Ectodermal cell (in vitro differentiated cells): ENCODE results near the gene SLC4A9.

ENCODE experiments used
- H3K27ac ChIP-seq: 2 replicates; pipeline ENCODE4 v1.7.0; 2013; ENCODE audit warnings: mild to moderate bottlenecking, low read depth, low read length; ENCODE audit not compliant: insufficient read depth, poor library complexity, severe bottlenecking
- H3K27me3 ChIP-seq: 2 replicates; pipeline ENCODE4 v1.7.0; 2013; ENCODE audit warnings: mild to moderate bottlenecking, low read length; ENCODE audit not compliant: insufficient read depth, control insufficient read depth, poor library complexity, severe bottlenecking
- H3K36me3 ChIP-seq: one replicate; pipeline ENCODE4 v1.7.0; 2013; ENCODE audit warnings: low read length; ENCODE audit not compliant: control insufficient read depth, insufficient read depth
- H3K4me1 ChIP-seq: one replicate; pipeline ENCODE4 v1.7.0; 2013; ENCODE audit warnings: low read length; ENCODE audit not compliant: control insufficient read depth, insufficient read depth
- H3K4me3 ChIP-seq: 2 replicates; pipeline ENCODE4 v1.7.0; 2013; ENCODE audit warnings: low read depth, low read length, control low read depth; ENCODE audit not compliant: insufficient read depth
- H3K9me3 ChIP-seq: 2 replicates; pipeline ENCODE4 v1.7.0; 2013; ENCODE audit warnings: mild to moderate bottlenecking, low read length, moderate library complexity; ENCODE audit not compliant: control insufficient read depth
- WGBS, 2 experiments: methylation state at CpG; one replicate each; pipeline ENCODE4 v1.1.7; 2013; ENCODE audit warnings: missing lambda C conversion rate in 2 of 2; 5-methylcytosine and 5-hydroxymethylcytosine counted together

Gene SLC4A9

GRCh38 chr5:140398379-140398811 is 38.4 kb downstream of the SLC4A9 start:
- H3K27me3 ChIP-seq = no peaks in the 10 kb centered on the region
- H3K36me3 ChIP-seq = no peaks in the 10 kb centered on the region
- H3K27ac ChIP-seq = no peak overlapping the region
- no peaks in the 10 kb centered on the region for H3K9me3 ChIP-seq
- peaks cover 2% of the 10 kb centered on the region for H3K4me1 ChIP-seq
- H3K4me3 ChIP-seq = no peak overlapping the region

GRCh38 chr5:140399979-140400729 is 40.2 kb downstream of the SLC4A9 start:
- H3K27me3 ChIP-seq = no peaks in the 10 kb centered on the region
- 49 to 51% methylated on average over 22 to 25 of the region's 25 CpGs for WGBS, 2 experiments
- H3K4me1 ChIP-seq = peaks cover 5% of the 10 kb centered on the region
- H3K36me3 ChIP-seq = no peaks in the 10 kb centered on the region
- H3K27ac ChIP-seq = no peak overlapping the region
- no peaks in the 10 kb centered on the region for H3K9me3 ChIP-seq
- peak overlapping the region; percentile 100 for H3K4me3 ChIP-seq

- WGBS, 2 experiments = 0% methylated on average over 54 of the region's 54 CpGs
Observed at GRCh38 chr5:140400730-140401361, 40.9 kb downstream of the SLC4A9 start.

GRCh38 chr5:140401362-140402257 is 41.6 kb downstream of the SLC4A9 start, which contains the start of gene ANKHD1:
Gene ANKHD1 (plus strand): TSS chr5:140401833. CDS start chr5:140401968, 135 bp downstream.
- peak within 1 kb of the TSS; percentile 89 for H3K27ac ChIP-seq

More at GRCh38 chr5:140400730-140401361, 40.9 kb downstream of the SLC4A9 start:
- Histone ChIP-seq H3K27me3 (no peaks in the 10 kb centered on the region), H3K36me3 (no peaks in the 10 kb centered on the region), H3K9me3 (no peaks in the 10 kb centered on the region), H3K27ac (peak overlapping the region; percentile 89), H3K4me3 (peak overlapping the region; percentile 100), H3K4me1 (peaks cover 5% of the 10 kb centered on the region)

GRCh38 chr5:140402258-140403074 is 42.5 kb downstream of the SLC4A9 start:
- WGBS, 2 experiments = 9 to 10% methylated on average over 36 of the region's 36 CpGs
- Histone ChIP-seq H3K27me3 (no peaks in the 10 kb centered on the region), H3K4me1 (peaks cover 5% of the 10 kb centered on the region), H3K36me3 (no peaks in the 10 kb centered on the region), H3K9me3 (no peaks in the 10 kb centered on the region), H3K27ac (peak overlapping the region; percentile 89), H3K4me3 (peak overlapping the region; percentile 100)

More at GRCh38 chr5:140401362-140402257, 41.6 kb downstream of the SLC4A9 start, which contains the start of gene ANKHD1:
- H3K27me3 ChIP-seq = no peaks in the 10 kb centered on the region
- peak within 1 kb of the TSS; percentile 100 for H3K4me3 ChIP-seq
- H3K4me1 ChIP-seq = peaks cover 5% of the 10 kb centered on the region
- WGBS, 2 experiments = 0 to 1% methylated on average over 83 of the region's 83 CpGs
- no peaks in the 10 kb centered on the region for H3K36me3 ChIP-seq
- no peaks in the 10 kb centered on the region for H3K9me3 ChIP-seq

- 83 to 87% methylated on average over 5 of the region's 5 CpGs for WGBS, 2 experiments
- no peaks in the 10 kb centered on the region for H3K9me3 ChIP-seq
- peaks cover 5% of the 10 kb centered on the region for H3K4me1 ChIP-seq
- H3K36me3 ChIP-seq = no peaks in the 10 kb centered on the region
- H3K27me3 ChIP-seq = no peaks in the 10 kb centered on the region
- H3K27ac ChIP-seq = no peak overlapping the region
- H3K4me3 ChIP-seq = no peak overlapping the region
Observed at GRCh38 chr5:140403613-140404012, 43.6 kb downstream of the SLC4A9 start.

- Histone ChIP-seq H3K36me3 (no peaks in the 10 kb centered on the region), H3K4me3 (no peak overlapping the region)
- WGBS, 2 experiments = 95 to 96% methylated on average over 4 of the region's 4 CpGs
Observed at GRCh38 chr5:140408750-140409241, 48.8 kb downstream of the SLC4A9 start.

GRCh38 chr5:140413230-140413629 is 53.2 kb downstream of the SLC4A9 start:
- H3K4me3 ChIP-seq = no peak overlapping the region
- H3K36me3 ChIP-seq = no peaks in the 10 kb centered on the region
- H3K27ac ChIP-seq = no peak overlapping the region
- H3K27me3 ChIP-seq = no peaks in the 10 kb centered on the region
- H3K9me3 ChIP-seq = no peaks in the 10 kb centered on the region
- WGBS, 2 experiments = 88% methylated on average over 1 of the region's 1 CpG; no CpG with 5 or more reads in 1 of the 2 experiments
- no peaks in the 10 kb centered on the region for H3K4me1 ChIP-seq

More at GRCh38 chr5:140408750-140409241, 48.8 kb downstream of the SLC4A9 start:
- no peaks in the 10 kb centered on the region for H3K4me1 ChIP-seq
- no peaks in the 10 kb centered on the region for H3K27me3 ChIP-seq
- H3K9me3 ChIP-seq = no peaks in the 10 kb centered on the region
- no peak overlapping the region for H3K27ac ChIP-seq

- Histone ChIP-seq H3K9me3 (no peaks in the 10 kb centered on the region), H3K4me3 (no peak overlapping the region), H3K27me3 (no peaks in the 10 kb centered on the region), H3K36me3 (no peaks in the 10 kb centered on the region), H3K4me1 (no peaks in the 10 kb centered on the region), H3K27ac (no peak overlapping the region)
- WGBS, 2 experiments = 97% methylated on average over 2 of the region's 2 CpGs
Observed at GRCh38 chr5:140417235-140417634, 57.2 kb downstream of the SLC4A9 start.
